HL-60 (cell line): ENCODE measurements around the gene GTF2A1.

Experiments used
- GABPA ChIP-seq: IDR thresholded peaks from 2 replicates; pipeline ENCODE4 v1.6.1; 2012; ENCODE audit warnings: low read depth
- POLR2AphosphoS5 ChIP-seq: IDR thresholded peaks from 2 replicates; pipeline ENCODE4 v1.6.1; 2012; ENCODE audit warnings: low read depth
- SPI1 ChIP-seq: IDR thresholded peaks from 2 replicates; pipeline ENCODE4 v1.6.1; 2012; ENCODE audit warnings: low read depth, mild to moderate bottlenecking, borderline replicate concordance
- TF ChIP-seq, protein P1 (sequence below): IDR thresholded peaks from one replicate; pipeline ENCODE4 v1.5.1; 2011; ENCODE audit warnings: low read length, control low read depth, inconsistent platforms; ENCODE audit not compliant: insufficient read depth
- TF ChIP-seq, protein P2 (sequence below): IDR thresholded peaks from 2 replicates; pipeline ENCODE4 v1.6.1; 2012; ENCODE audit warnings: low read depth; ENCODE audit not compliant: insufficient replicate concordance

- TF ChIP-seq, protein P1, sequence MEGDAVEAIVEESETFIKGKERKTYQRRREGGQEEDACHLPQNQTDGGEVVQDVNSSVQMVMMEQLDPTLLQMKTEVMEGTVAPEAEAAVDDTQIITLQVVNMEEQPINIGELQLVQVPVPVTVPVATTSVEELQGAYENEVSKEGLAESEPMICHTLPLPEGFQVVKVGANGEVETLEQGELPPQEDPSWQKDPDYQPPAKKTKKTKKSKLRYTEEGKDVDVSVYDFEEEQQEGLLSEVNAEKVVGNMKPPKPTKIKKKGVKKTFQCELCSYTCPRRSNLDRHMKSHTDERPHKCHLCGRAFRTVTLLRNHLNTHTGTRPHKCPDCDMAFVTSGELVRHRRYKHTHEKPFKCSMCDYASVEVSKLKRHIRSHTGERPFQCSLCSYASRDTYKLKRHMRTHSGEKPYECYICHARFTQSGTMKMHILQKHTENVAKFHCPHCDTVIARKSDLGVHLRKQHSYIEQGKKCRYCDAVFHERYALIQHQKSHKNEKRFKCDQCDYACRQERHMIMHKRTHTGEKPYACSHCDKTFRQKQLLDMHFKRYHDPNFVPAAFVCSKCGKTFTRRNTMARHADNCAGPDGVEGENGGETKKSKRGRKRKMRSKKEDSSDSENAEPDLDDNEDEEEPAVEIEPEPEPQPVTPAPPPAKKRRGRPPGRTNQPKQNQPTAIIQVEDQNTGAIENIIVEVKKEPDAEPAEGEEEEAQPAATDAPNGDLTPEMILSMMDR = no peak
- TF ChIP-seq POLR2AphosphoS5 = no peak
- TF ChIP-seq GABPA = no peak
- TF ChIP-seq, protein P2, sequence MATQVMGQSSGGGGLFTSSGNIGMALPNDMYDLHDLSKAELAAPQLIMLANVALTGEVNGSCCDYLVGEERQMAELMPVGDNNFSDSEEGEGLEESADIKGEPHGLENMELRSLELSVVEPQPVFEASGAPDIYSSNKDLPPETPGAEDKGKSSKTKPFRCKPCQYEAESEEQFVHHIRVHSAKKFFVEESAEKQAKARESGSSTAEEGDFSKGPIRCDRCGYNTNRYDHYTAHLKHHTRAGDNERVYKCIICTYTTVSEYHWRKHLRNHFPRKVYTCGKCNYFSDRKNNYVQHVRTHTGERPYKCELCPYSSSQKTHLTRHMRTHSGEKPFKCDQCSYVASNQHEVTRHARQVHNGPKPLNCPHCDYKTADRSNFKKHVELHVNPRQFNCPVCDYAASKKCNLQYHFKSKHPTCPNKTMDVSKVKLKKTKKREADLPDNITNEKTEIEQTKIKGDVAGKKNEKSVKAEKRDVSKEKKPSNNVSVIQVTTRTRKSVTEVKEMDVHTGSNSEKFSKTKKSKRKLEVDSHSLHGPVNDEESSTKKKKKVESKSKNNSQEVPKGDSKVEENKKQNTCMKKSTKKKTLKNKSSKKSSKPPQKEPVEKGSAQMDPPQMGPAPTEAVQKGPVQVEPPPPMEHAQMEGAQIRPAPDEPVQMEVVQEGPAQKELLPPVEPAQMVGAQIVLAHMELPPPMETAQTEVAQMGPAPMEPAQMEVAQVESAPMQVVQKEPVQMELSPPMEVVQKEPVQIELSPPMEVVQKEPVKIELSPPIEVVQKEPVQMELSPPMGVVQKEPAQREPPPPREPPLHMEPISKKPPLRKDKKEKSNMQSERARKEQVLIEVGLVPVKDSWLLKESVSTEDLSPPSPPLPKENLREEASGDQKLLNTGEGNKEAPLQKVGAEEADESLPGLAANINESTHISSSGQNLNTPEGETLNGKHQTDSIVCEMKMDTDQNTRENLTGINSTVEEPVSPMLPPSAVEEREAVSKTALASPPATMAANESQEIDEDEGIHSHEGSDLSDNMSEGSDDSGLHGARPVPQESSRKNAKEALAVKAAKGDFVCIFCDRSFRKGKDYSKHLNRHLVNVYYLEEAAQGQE = no peak
- no peak for TF ChIP-seq SPI1
Measured at GRCh38 chr14:81236138-81236537, 15.4 kb upstream of the GTF2A1 start.
